ENCODE data around the gene HACD2.

The HACD2 gene

DNA sequence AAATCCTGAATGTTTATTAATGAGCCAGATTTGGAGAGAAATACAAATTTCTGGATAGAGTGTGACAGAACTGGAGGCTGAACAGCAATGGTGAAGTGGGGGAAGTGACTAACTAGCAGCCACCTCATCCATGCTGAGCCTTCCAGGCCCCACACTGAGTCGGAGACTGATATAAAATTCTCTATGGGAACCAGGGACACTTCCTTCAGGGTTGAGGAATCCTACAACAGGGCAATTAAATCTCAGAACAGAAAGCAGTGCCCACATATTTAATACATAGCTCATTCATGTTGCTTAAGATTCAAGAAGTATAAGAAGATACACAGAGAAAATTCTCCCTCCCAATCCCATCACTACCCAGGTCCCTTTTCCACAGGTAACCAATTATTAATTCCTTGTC is 49.3 kb downstream of the HACD2 start:
- TF ChIP-seq EZH2phosphoT487 (IDR thresholded peaks at IDR 0.05; ENCODE audit: borderline replicate concordance), result no peak
- TF ChIP-seq, protein P1, sequence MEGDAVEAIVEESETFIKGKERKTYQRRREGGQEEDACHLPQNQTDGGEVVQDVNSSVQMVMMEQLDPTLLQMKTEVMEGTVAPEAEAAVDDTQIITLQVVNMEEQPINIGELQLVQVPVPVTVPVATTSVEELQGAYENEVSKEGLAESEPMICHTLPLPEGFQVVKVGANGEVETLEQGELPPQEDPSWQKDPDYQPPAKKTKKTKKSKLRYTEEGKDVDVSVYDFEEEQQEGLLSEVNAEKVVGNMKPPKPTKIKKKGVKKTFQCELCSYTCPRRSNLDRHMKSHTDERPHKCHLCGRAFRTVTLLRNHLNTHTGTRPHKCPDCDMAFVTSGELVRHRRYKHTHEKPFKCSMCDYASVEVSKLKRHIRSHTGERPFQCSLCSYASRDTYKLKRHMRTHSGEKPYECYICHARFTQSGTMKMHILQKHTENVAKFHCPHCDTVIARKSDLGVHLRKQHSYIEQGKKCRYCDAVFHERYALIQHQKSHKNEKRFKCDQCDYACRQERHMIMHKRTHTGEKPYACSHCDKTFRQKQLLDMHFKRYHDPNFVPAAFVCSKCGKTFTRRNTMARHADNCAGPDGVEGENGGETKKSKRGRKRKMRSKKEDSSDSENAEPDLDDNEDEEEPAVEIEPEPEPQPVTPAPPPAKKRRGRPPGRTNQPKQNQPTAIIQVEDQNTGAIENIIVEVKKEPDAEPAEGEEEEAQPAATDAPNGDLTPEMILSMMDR (conservative IDR thresholded peaks at IDR 0.05; ENCODE audit: low read length), result no peak
- no peaks in the 10 kb centered on the region for H3K36me3 ChIP-seq (ENCODE audit: insufficient read depth, low read length)
- no peak overlapping the region for H2AFZ ChIP-seq (ENCODE audit: low read length)
- H3F3A ChIP-seq (ENCODE audit: low read depth), result no peaks in the 10 kb centered on the region
- no peak overlapping the region for H3K9ac ChIP-seq (ENCODE audit: low read depth, low read length, poor library complexity, severe bottlenecking)
- no peaks in the 10 kb centered on the region for H3K9me2 ChIP-seq (replicated peaks; ENCODE audit: low read depth, low read length)
- no peak overlapping the region for H3K4me3 ChIP-seq (ENCODE audit: low read length, poor library complexity, severe bottlenecking)
- H3K4me2 ChIP-seq (ENCODE audit: low read depth, low read length, poor library complexity, severe bottlenecking), result no peak overlapping the region
- no peaks in the 10 kb centered on the region for H4K20me1 ChIP-seq (ENCODE audit: insufficient read depth, low read length, poor library complexity, severe bottlenecking)
- no peaks in the 10 kb centered on the region for H3K27me3 ChIP-seq (ENCODE audit: insufficient read depth, low read length, poor library complexity, severe bottlenecking)
- no peaks in the 10 kb centered on the region for H3K9me3 ChIP-seq (ENCODE audit: insufficient read depth, low read depth, low read length)
- H3K4me1 ChIP-seq (ENCODE audit: insufficient read depth, low read length, poor library complexity, severe bottlenecking), result no peaks in the 10 kb centered on the region
- no peaks in the 10 kb centered on the region for H3K79me2 ChIP-seq (ENCODE audit: insufficient read depth, low read length)

DNA sequence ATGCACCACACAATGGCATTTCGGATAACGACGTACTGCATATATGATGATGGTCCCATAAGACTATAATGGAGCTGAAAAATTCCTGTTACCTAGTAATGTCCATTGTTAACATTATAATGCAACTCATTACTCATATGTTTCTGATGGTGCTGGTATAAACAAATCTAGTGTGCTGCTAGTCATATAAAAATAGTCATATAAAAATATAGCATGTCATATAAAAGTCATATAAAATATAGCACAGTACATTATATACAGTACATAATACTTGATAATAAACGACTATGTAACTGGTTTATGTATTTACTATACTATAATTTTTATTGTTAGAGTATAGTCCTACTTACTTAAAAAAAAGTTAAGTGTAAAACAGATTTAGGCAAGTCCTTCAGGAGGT is 50.6 kb downstream of the HACD2 start:
- Histone ChIP-seq H3K27me3 (ENCODE audit: insufficient read depth, low read length, poor library complexity, severe bottlenecking) (no peaks in the 10 kb centered on the region), H3K9me3 (ENCODE audit: insufficient read depth, low read depth, low read length) (no peaks in the 10 kb centered on the region), H3K4me2 (ENCODE audit: low read depth, low read length, poor library complexity, severe bottlenecking) (no peak overlapping the region), H3K36me3 (ENCODE audit: insufficient read depth, low read length) (no peaks in the 10 kb centered on the region), H3K79me2 (ENCODE audit: insufficient read depth, low read length) (no peaks in the 10 kb centered on the region), H4K20me1 (ENCODE audit: insufficient read depth, low read length, poor library complexity, severe bottlenecking) (no peaks in the 10 kb centered on the region), H3F3A (ENCODE audit: low read depth) (no peaks in the 10 kb centered on the region), H3K4me1 (ENCODE audit: insufficient read depth, low read length, poor library complexity, severe bottlenecking) (no peaks in the 10 kb centered on the region), H3K4me3 (ENCODE audit: low read length, poor library complexity, severe bottlenecking) (no peak overlapping the region), H3K9ac (ENCODE audit: low read depth, low read length, poor library complexity, severe bottlenecking) (no peak overlapping the region), H3K9me2 (replicated peaks; ENCODE audit: low read depth, low read length) (no peaks in the 10 kb centered on the region), H2AFZ (ENCODE audit: low read length) (no peak overlapping the region)
- TF ChIP-seq, protein P1 (conservative IDR thresholded peaks at IDR 0.05; ENCODE audit: low read length), result no peak
- TF ChIP-seq EZH2phosphoT487 (IDR thresholded peaks at IDR 0.05; ENCODE audit: borderline replicate concordance), result no peak

- H3K9me2 ChIP-seq (replicated peaks; ENCODE audit: low read depth, low read length), result no peaks in the 10 kb centered on the region
- no peak overlapping the region for H3K4me2 ChIP-seq (ENCODE audit: low read depth, low read length, poor library complexity, severe bottlenecking)
Measured at GRCh38 chr3:123533554-123534159, 51.2 kb downstream of the HACD2 start.

More at GRCh38 chr3:123533554-123534159, 51.2 kb downstream of the HACD2 start:
- Histone ChIP-seq H3K79me2 (ENCODE audit: insufficient read depth, low read length) (no peaks in the 10 kb centered on the region), H2AFZ (ENCODE audit: low read length) (no peak overlapping the region), H3F3A (ENCODE audit: low read depth) (no peaks in the 10 kb centered on the region), H3K9me3 (ENCODE audit: insufficient read depth, low read depth, low read length) (no peaks in the 10 kb centered on the region), H4K20me1 (ENCODE audit: insufficient read depth, low read length, poor library complexity, severe bottlenecking) (no peaks in the 10 kb centered on the region), H3K9ac (ENCODE audit: low read depth, low read length, poor library complexity, severe bottlenecking) (no peak overlapping the region), H3K4me1 (ENCODE audit: insufficient read depth, low read length, poor library complexity, severe bottlenecking) (no peaks in the 10 kb centered on the region), H3K27me3 (ENCODE audit: insufficient read depth, low read length, poor library complexity, severe bottlenecking) (no peaks in the 10 kb centered on the region), H3K4me3 (ENCODE audit: low read length, poor library complexity, severe bottlenecking) (no peak overlapping the region), H3K36me3 (ENCODE audit: insufficient read depth, low read length) (no peaks in the 10 kb centered on the region)
- TF ChIP-seq EZH2phosphoT487 (IDR thresholded peaks at IDR 0.05; ENCODE audit: borderline replicate concordance), result no peak
- TF ChIP-seq, protein P1 (conservative IDR thresholded peaks at IDR 0.05; ENCODE audit: low read length), result no peak
